Right lobe of liver (tissue), 6 donors: Measurements from ENCODE around the gene ELL. TPM values are rescaled to one million over a fixed set of nuclear protein-coding genes. Genes with fewer than 3 reads are reported as not detected.

ENCODE experiments used
- ATAC-seq, 4 donors: fragments of 200-7000 bp; cut with Tn5 transposase; one replicate each; pipeline ENCODE4 v1.9.1; 2020; ENCODE audit warnings: mild to moderate bottlenecking in 4 of 4, moderate library complexity in 4 of 4
- DNase-seq, 3 donors: peaks; one replicate each; pipeline ENCODE4 v3.0.0-alpha.2; 2020
- H3K27ac ChIP-seq, 3 donors: fragments of 200-600 bp; one replicate each; pipeline ENCODE4 v1.8.0; 2022
- H3K27me3 ChIP-seq, 2 donors: fragments of 200-600 bp; one replicate each; pipeline ENCODE4 v1.8.0; 2022
- H3K36me3 ChIP-seq, 4 donors: fragments of 200-600 bp; sonication (generic) in 1 of 4; one replicate each; pipeline versions ENCODE4 v1.5.1 to v1.8.0; 2017 to 2022; ENCODE audit warnings: control low read depth in 1 of 4
- H3K4me1 ChIP-seq, 4 donors: fragments of 200-600 bp; sonication (generic) in 1 of 4; one replicate each; pipeline versions ENCODE4 v1.5.1 to v1.8.0; 2017 to 2022; ENCODE audit warnings: control low read depth in 1 of 4
- H3K4me3 ChIP-seq, 3 donors: fragments of 200-600 bp; one replicate each; pipeline ENCODE4 v1.8.0; 2022
- H3K9me3 ChIP-seq, 4 donors: fragments of 200-600 bp; sonication (generic) in 1 of 4; one replicate each; pipeline versions ENCODE4 v1.5.1 to v1.8.0; 2017 to 2022; ENCODE audit warnings: control low read depth in 1 of 4
- CTCF ChIP-seq, 4 donors: fragments of 200-600 bp in 3 of 4; fragments of 450-650 bp in 1 of 4; IDR thresholded peaks; one replicate each; pipeline versions ENCODE4 v1.5.1 to v1.8.0; 2016 to 2022; ENCODE audit warnings: antibody characterized with exemption in 4 of 4, mild to moderate bottlenecking in 2 of 4
- POLR2A ChIP-seq: fragments of 450-650 bp; IDR thresholded peaks from one replicate; pipeline ENCODE4 v1.6.1; 2017; ENCODE audit warnings: antibody characterized with exemption, mild to moderate bottlenecking
- WGBS: methylation state at CpG from one replicate; pipeline ENCODE4 v1.1.6; 2018; ENCODE audit warnings: low coverage, low lambda C conversion rate; ENCODE audit not compliant: insufficient coverage; ENCODE audit errors: missing lambda C conversion rate; 5-methylcytosine and 5-hydroxymethylcytosine counted together
- intact Hi-C, 2 donors: fragments of 100-400 bp; cut with DNase I; formaldehyde crosslinking; loops; one replicate each; pipeline versions ENCODE4 v1.11.2 to v1.14.1; 2022
- total RNA-seq, 6 experiments: library from RNA; depleted of rRNA in 2 of 6; stranded (reverse); fragments of >200 nt in 2 of 6; fragmentation: NEBNext Ultra II Directional in 3 of 6; extraction: Animal tissue kit (Norgen Biotek cat#: 25700) in 3 of 6; gene quantifications; one replicate each; pipeline versions ENCODE4 v1.1.0 to v1.2.4, GENCODE V29; 2016 to 2023
- donor health status: DM: no; HTN: yes; CAD: no.
- donor health status: DM: no; HTN: no; CAD: no.
- donor health status: DM: no; HTN: no; CAD: no.
- donor health status: DM: no; HTN: yes; CAD: no.
- donor health status: DM: no; HTN: yes; CAD: no.

The ELL gene
- total RNA-seq, 6 experiments from 2014 or later, result 5.3 to 11.9 (median 8.6) TPM

- DNase-seq (no peak), ATAC-seq (no peak)
- Histone ChIP-seq H3K9me3 (no peaks in the 10 kb centered on the region), H3K27ac (peak overlapping the region in 1 of 3 donors; percentile 67), H3K4me3 (no peak overlapping the region), H3K27me3 (no peaks in the 10 kb centered on the region), H3K4me1 (peaks cover 0 to 45% (median 21%) of the 10 kb centered on the region in 4 donors), H3K36me3 (no peaks in the 10 kb centered on the region)
- 60% methylated on average over 1 of the region's 2 CpGs for WGBS
- intact Hi-C loops, result loop anchor here in 1 of 2 donors (10.0 kb wide), 1 partner anchor 94 kb away; no protein-coding TSS in a partner anchor
- TF ChIP-seq CTCF (IDR thresholded peaks at IDR 0.05) (no peak), POLR2A (no peak)
These were observed 51.1 kb downstream of the ELL start for GRCh38 chr19:18470787-18471186.

- H3K36me3 ChIP-seq, result no peaks in the 10 kb centered on the region
- TF ChIP-seq POLR2A (peak; percentile 11), CTCF (IDR thresholded peaks at IDR 0.05) (peak; percentile 82 to 88 (median 86))
- 31% methylated on average over 18 of the region's 28 CpGs for WGBS
- ATAC-seq (peak; percentile 63 to 74 (median 68)), DNase-seq (peak in 2 of 3 donors; percentile 77 to 81)
- intact Hi-C loops, result no loop called here
- H3K9me3 ChIP-seq, result no peaks in the 10 kb centered on the region
- no peaks in the 10 kb centered on the region for H3K27me3 ChIP-seq
- H3K27ac ChIP-seq, result peak overlapping the region in 2 of 3 donors; percentile 63 to 67
- H3K4me1 ChIP-seq, result peaks cover 0 to 54% (median 25%) of the 10 kb centered on the region in 4 donors
- no peak overlapping the region for H3K4me3 ChIP-seq
These were observed 52.6 kb downstream of the ELL start for GRCh38 chr19:18469069-18469846.

GRCh38 chr19:18468517-18468916 is 53.4 kb downstream of the ELL start:
- peak overlapping the region in 2 of 3 donors; percentile 40 to 67 for H3K27ac ChIP-seq
- ATAC-seq (peak; percentile 1 to 30 (median 12)), DNase-seq (peak in 2 of 3 donors; percentile 65 to 74)
- no CpG with 5 or more reads among the region's 3 CpGs for WGBS
- no peaks in the 10 kb centered on the region for H3K36me3 ChIP-seq
- no peaks in the 10 kb centered on the region for H3K9me3 ChIP-seq
- peaks cover 0 to 50% (median 26%) of the 10 kb centered on the region in 4 donors for H3K4me1 ChIP-seq
- no peak overlapping the region for H3K4me3 ChIP-seq
- no peaks in the 10 kb centered on the region for H3K27me3 ChIP-seq
- TF ChIP-seq CTCF (IDR thresholded peaks at IDR 0.05), result no peak
- peak; percentile 7 for TF ChIP-seq POLR2A
- intact Hi-C loops, result no loop called here

- intact Hi-C loops, result no loop called here
- ATAC-seq (no peak), DNase-seq (no peak)
- H3K4me1 ChIP-seq, result peaks cover 0 to 50% (median 26%) of the 10 kb centered on the region in 4 donors
- no peaks in the 10 kb centered on the region for H3K36me3 ChIP-seq
- no peak overlapping the region for H3K4me3 ChIP-seq
- H3K9me3 ChIP-seq, result no peaks in the 10 kb centered on the region
- 48% methylated on average over 3 of the region's 3 CpGs for WGBS
- peak overlapping the region in 1 of 3 donors; percentile 40 for H3K27ac ChIP-seq
- TF ChIP-seq CTCF (IDR thresholded peaks at IDR 0.05) (no peak), POLR2A (no peak)
- no peaks in the 10 kb centered on the region for H3K27me3 ChIP-seq
These were observed 53.9 kb downstream of the ELL start for GRCh38 chr19:18467978-18468377.
